HepG2 (cell line): ENCODE results near the gene AQP6.

Experiments
- CBX2 ChIP-seq, 2 experiments: fragments of 200-600 bp in 1 of 2; sonication (generic); formaldehyde crosslinking in 1 of 2; IDR thresholded peaks; 2 replicates each; pipeline versions ENCODE4 v1.7.0 to v1.8.1; 2018 to 2022; ENCODE audit warnings: low read depth in 2 of 2, low read length in 1 of 2, mild to moderate bottlenecking in 1 of 2, missing genetic modification reagents in 1 of 2
- CTCF ChIP-seq: sonication (generic); formaldehyde crosslinking; IDR thresholded peaks from 2 replicates; pipeline ENCODE4 v1.5.0; 2020; ENCODE audit warnings: mild to moderate bottlenecking, missing genetic modification reagents, moderate library complexity
- EZH2 ChIP-seq: conservative IDR thresholded peaks from 2 replicates; pipeline ENCODE4 v1.6.1; 2012; ENCODE audit warnings: mild to moderate bottlenecking, low read depth, low read length, moderate library complexity
- HNF1B ChIP-seq: sonication (generic); formaldehyde crosslinking; IDR thresholded peaks from 2 replicates; pipeline ENCODE4 v1.5.1; 2020; ENCODE audit warnings: mild to moderate bottlenecking, moderate library complexity, missing genetic modification reagents
- HNRNPK ChIP-seq: fragments of 200-400 bp; formaldehyde crosslinking; IDR thresholded peaks from 2 replicates; pipeline ENCODE4 v1.6.1; 2018; ENCODE audit warnings: low read length, low read depth, moderate library complexity, mild to moderate bottlenecking; ENCODE audit not compliant: poor library complexity, severe bottlenecking
- ZNF496 ChIP-seq: sonication (generic); formaldehyde crosslinking; IDR thresholded peaks from 2 replicates; pipeline ENCODE4 v1.8.1; 2023; ENCODE audit warnings: mild to moderate bottlenecking, moderate library complexity, missing genetic modification reagents; ENCODE audit not compliant: insufficient replicate concordance
- TF ChIP-seq, protein P1 (sequence below): sonication (generic); formaldehyde crosslinking; IDR thresholded peaks from 2 replicates; pipeline ENCODE4 v1.5.1; 2020; ENCODE audit warnings: missing genetic modification reagents, mild to moderate bottlenecking, borderline replicate concordance
- TF ChIP-seq, protein P2 (sequence below): sonication (generic); formaldehyde crosslinking; conservative IDR thresholded peaks from 2 replicates; pipeline ENCODE4 v1.8.1; 2023; ENCODE audit warnings: missing genetic modification reagents

DNA sequence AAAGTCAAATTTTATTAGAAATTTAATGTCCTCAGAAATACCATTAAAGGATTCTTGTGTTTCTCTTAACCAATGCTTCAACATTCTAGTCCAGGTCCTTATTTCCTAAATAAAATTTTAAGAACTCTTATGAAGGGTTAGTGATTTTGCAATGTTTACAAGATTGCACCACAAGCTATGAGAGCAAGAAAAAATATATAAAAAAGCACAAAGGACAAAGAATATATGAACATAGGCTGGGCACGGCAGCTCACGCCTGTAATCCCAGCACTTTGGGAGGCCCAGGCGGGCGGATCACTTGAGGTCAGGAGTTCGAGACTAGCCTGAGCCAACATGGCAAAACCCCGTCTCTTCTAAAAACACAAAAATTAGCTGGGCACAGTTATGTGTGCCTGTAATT is 44.9 kb downstream of the AQP6 start:
- TF ChIP-seq ZNF496 (CRISPR knock-in tag) (no peak), CTCF (CRISPR knock-in tag) (no peak), CBX2 (IDR thresholded peaks at IDR 0.05; ENCODE audit: low read depth, low read length) (no peak), CBX2 (CRISPR knock-in tag; IDR thresholded peaks at IDR 0.05; ENCODE audit: low read depth) (no peak), EZH2 (no peak), HNRNPK (no peak), HNF1B (CRISPR knock-in tag) (no peak)
- TF ChIP-seq, protein P1, sequence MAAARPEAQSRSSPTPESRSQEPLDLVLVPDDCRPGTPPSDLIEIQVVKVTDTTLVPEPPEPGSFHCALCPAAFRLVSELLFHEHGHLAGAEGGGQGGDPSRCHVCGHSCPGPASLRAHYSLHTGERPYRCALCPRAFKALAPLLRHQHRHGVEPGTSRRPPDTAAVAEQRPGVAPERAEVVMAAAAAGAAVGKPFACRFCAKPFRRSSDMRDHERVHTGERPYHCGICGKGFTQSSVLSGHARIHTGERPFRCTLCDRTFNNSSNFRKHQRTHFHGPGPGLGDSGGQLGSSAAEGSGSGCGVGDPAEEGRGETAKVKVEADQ (CRISPR knock-in tag) = no peak
- TF ChIP-seq, protein P2, sequence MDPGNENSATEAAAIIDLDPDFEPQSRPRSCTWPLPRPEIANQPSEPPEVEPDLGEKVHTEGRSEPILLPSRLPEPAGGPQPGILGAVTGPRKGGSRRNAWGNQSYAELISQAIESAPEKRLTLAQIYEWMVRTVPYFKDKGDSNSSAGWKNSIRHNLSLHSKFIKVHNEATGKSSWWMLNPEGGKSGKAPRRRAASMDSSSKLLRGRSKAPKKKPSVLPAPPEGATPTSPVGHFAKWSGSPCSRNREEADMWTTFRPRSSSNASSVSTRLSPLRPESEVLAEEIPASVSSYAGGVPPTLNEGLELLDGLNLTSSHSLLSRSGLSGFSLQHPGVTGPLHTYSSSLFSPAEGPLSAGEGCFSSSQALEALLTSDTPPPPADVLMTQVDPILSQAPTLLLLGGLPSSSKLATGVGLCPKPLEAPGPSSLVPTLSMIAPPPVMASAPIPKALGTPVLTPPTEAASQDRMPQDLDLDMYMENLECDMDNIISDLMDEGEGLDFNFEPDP (CRISPR knock-in tag) = no peak
